ENCODE measurements around the gene RAB27A.

DNA sequence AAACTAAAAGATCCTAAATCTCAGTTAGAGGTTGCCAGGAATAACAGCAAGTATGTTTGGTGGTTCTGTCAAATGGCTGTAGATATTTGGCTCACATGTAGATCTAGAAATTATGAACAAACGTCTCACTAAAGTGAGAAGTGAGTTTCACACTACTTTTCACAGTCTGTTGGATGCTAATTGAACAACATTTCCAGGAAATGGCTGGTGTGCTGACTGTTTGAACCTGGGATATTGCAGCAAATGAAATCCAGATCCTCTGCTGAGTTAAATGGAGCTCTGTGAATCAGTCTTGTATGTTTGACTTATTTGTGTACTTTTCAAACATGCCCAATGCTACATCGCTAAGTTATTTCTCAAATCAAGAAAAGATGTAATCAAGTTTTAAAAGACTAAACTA, 71.6 kb downstream of the RAB27A start:
- TF ChIP-seq EZH2 (IDR thresholded peaks at IDR 0.05) (no peak), POLR2AphosphoS5 (IDR thresholded peaks at IDR 0.05; ENCODE audit: borderline replicate concordance, low read depth, low read length) (no peak), FOXP2 (optimal IDR thresholded peaks at IDR 0.05; ENCODE audit: control extremely low read depth, extremely low read length, insufficient read depth) (no peak)
